PC-3 (cell line): ENCODE measurements around the gene PLA1A.

Source experiments
- CTCF ChIP-seq: fragments of 300-600 bp; sonication (generic); conservative IDR thresholded peaks from 2 replicates; pipeline ENCODE4 v1.5.1; 2017; ENCODE audit warnings: antibody characterized with exemption, low read depth, mild to moderate bottlenecking, low read length
- EZH2 ChIP-seq: fragments of 300-600 bp; sonication (generic); IDR thresholded peaks from one replicate; pipeline ENCODE4 v1.6.1; 2017; ENCODE audit warnings: antibody characterized with exemption, mild to moderate bottlenecking, low read length; ENCODE audit not compliant: unreplicated experiment

- TF ChIP-seq CTCF (no peak), EZH2 (no peak)
Observed at GRCh38 chr3:119669906-119670570, 72.4 kb downstream of the PLA1A start.
